HEK293 (cell line): ENCODE results near the gene ADPRHL1.

Experiments used
- HOXA7 ChIP-seq: sonication (generic); formaldehyde crosslinking; IDR thresholded peaks from 2 replicates; pipeline ENCODE4 v1.8.1; 2022; ENCODE audit warnings: missing genetic modification reagents, borderline replicate concordance
- MYNN ChIP-seq: fragments of 450-650 bp; formaldehyde crosslinking; IDR thresholded peaks from 2 replicates; pipeline ENCODE4 v1.5.1; 2016; ENCODE audit warnings: missing biosample characterization, missing genetic modification characterization, borderline replicate concordance
- OSR2 ChIP-seq: fragments of 450-650 bp; formaldehyde crosslinking; IDR thresholded peaks from 2 replicates; pipeline ENCODE4 v1.5.1; 2016; ENCODE audit warnings: missing biosample characterization, missing genetic modification characterization
- OVOL3 ChIP-seq: fragments of 450-650 bp; formaldehyde crosslinking; IDR thresholded peaks from 2 replicates; pipeline ENCODE4 v1.5.1; 2016; ENCODE audit warnings: missing biosample characterization, missing genetic modification characterization
- REPIN1 ChIP-seq: fragments of 450-650 bp; formaldehyde crosslinking; IDR thresholded peaks from 2 replicates; pipeline ENCODE4 v1.5.1; 2017; ENCODE audit warnings: missing biosample characterization, missing genetic modification characterization, low read depth
- SALL2 ChIP-seq: fragments of 450-650 bp; formaldehyde crosslinking; IDR thresholded peaks from 2 replicates; pipeline ENCODE4 v1.5.0; 2017; ENCODE audit warnings: missing biosample characterization, mild to moderate bottlenecking, missing genetic modification characterization, borderline replicate concordance
- SCRT2 ChIP-seq: fragments of 450-650 bp; formaldehyde crosslinking; IDR thresholded peaks from 2 replicates; pipeline ENCODE4 v1.5.1; 2016; ENCODE audit warnings: missing biosample characterization, missing genetic modification characterization
- WT1 ChIP-seq: fragments of 450-650 bp; formaldehyde crosslinking; IDR thresholded peaks from 2 replicates; pipeline ENCODE4 v1.5.1; 2016; ENCODE audit warnings: missing biosample characterization, missing genetic modification characterization
- ZBTB26 ChIP-seq: fragments of 450-650 bp; formaldehyde crosslinking; optimal IDR thresholded peaks from 2 replicates; pipeline ENCODE3; 2016; ENCODE audit warnings: missing biosample characterization, mild to moderate bottlenecking, missing genetic modification characterization
- ZNF18 ChIP-seq: fragments of 450-650 bp; formaldehyde crosslinking; IDR thresholded peaks from 2 replicates; pipeline ENCODE4 v1.5.1; 2016; ENCODE audit warnings: missing biosample characterization, missing genetic modification characterization
- ZNF19 ChIP-seq: fragments of 450-650 bp; formaldehyde crosslinking; IDR thresholded peaks from 2 replicates; pipeline ENCODE4; 2016; ENCODE audit warnings: missing biosample characterization, missing genetic modification characterization, low read depth
- ZNF2 ChIP-seq: fragments of 450-650 bp; formaldehyde crosslinking; IDR thresholded peaks from 2 replicates; pipeline ENCODE4 v1.5.1; 2016; ENCODE audit warnings: missing biosample characterization, missing genetic modification characterization
- ZNF223 ChIP-seq: fragments of 450-650 bp; formaldehyde crosslinking; IDR thresholded peaks from 2 replicates; pipeline ENCODE4 v1.5.1; 2016; ENCODE audit warnings: missing biosample characterization, missing genetic modification characterization
- ZNF266 ChIP-seq: fragments of 450-650 bp; formaldehyde crosslinking; IDR thresholded peaks from 2 replicates; pipeline ENCODE4 v1.5.1; 2016; ENCODE audit warnings: missing biosample characterization, missing genetic modification characterization, low read depth
- ZNF366 ChIP-seq: fragments of 450-650 bp; formaldehyde crosslinking; conservative IDR thresholded peaks from 2 replicates; pipeline ENCODE4 v1.5.1; 2016; ENCODE audit warnings: missing biosample characterization, missing genetic modification characterization
- ZNF37A ChIP-seq: fragments of 450-650 bp; IDR thresholded peaks from 2 replicates; pipeline ENCODE4 v1.5.1; 2018; ENCODE audit warnings: missing biosample characterization, missing genetic modification characterization
- ZNF510 ChIP-seq: fragments of 450-650 bp; formaldehyde crosslinking; IDR thresholded peaks from 2 replicates; pipeline ENCODE4 v1.5.1; 2018; ENCODE audit warnings: mild to moderate bottlenecking, missing genetic modification characterization, missing biosample characterization; ENCODE audit not compliant: insufficient replicate concordance
- ZNF549 ChIP-seq: fragments of 450-650 bp; IDR thresholded peaks from 2 replicates; pipeline ENCODE4 v1.5.1; 2018; ENCODE audit warnings: missing biosample characterization, missing genetic modification characterization, mild to moderate bottlenecking, inconsistent platforms, moderate library complexity
- ZNF561 ChIP-seq: fragments of 450-650 bp; IDR thresholded peaks from 2 replicates; pipeline ENCODE4 v1.5.1; 2018; ENCODE audit warnings: missing biosample characterization, missing genetic modification characterization, borderline replicate concordance
- ZNF692 ChIP-seq: fragments of 450-650 bp; formaldehyde crosslinking; IDR thresholded peaks from 2 replicates; pipeline ENCODE4 v1.5.1; 2016; ENCODE audit warnings: missing biosample characterization, missing genetic modification characterization
- ZNF76 ChIP-seq: fragments of 450-650 bp; formaldehyde crosslinking; IDR thresholded peaks from 2 replicates; pipeline ENCODE4; 2016; ENCODE audit warnings: low read depth, missing biosample characterization, missing genetic modification characterization, borderline replicate concordance
- ZSCAN5A ChIP-seq: fragments of 450-650 bp; formaldehyde crosslinking; IDR thresholded peaks from 2 replicates; pipeline ENCODE4 v1.5.1; 2016; ENCODE audit warnings: missing biosample characterization, missing genetic modification characterization
- TF ChIP-seq, protein P1 (sequence below): fragments of 450-650 bp; formaldehyde crosslinking; IDR thresholded peaks from 2 replicates; pipeline ENCODE4 v1.5.1; 2016; ENCODE audit warnings: missing biosample characterization, missing genetic modification characterization, low read depth
- TF ChIP-seq, protein P2 (sequence below): fragments of 450-650 bp; formaldehyde crosslinking; IDR thresholded peaks from 2 replicates; pipeline ENCODE4 v1.5.1; 2017; ENCODE audit warnings: missing biosample characterization, missing genetic modification characterization
- TF ChIP-seq, protein P3 (sequence below): fragments of 450-650 bp; formaldehyde crosslinking; conservative IDR thresholded peaks from 2 replicates; pipeline ENCODE4 v1.5.1; 2016; ENCODE audit warnings: low read depth, missing biosample characterization, missing genetic modification characterization

Gene ADPRHL1

GRCh38 chr13:113490496-113491417 lies 37.5 kb upstream of the ADPRHL1 start, which contains the start of gene DCUN1D2 (continued):
- TF ChIP-seq ZNF18 (tag by site-specific recombination) (no peak), ZNF561 (tag by site-specific recombination) (peak; percentile 95), ZNF223 (tag by site-specific recombination) (no peak; the same call in 1 of the 2 replicates), ZNF510 (tag by site-specific recombination) (no peak), ZNF37A (tag by site-specific recombination) (no peak), OSR2 (tag by site-specific recombination) (no peak), SALL2 (tag by site-specific recombination) (no peak), ZSCAN5A (tag by site-specific recombination) (no peak), ZNF366 (no peak; the same call in 1 of the 2 replicates), OVOL3 (tag by site-specific recombination) (no peak), ZNF76 (tag by site-specific recombination) (peak; percentile 88; the same call in 1 of the 2 replicates), HOXA7 (CRISPR knock-in tag) (no peak), ZNF2 (tag by site-specific recombination) (no peak), MYNN (tag by site-specific recombination) (no peak), REPIN1 (tag by site-specific recombination) (no peak), ZNF19 (tag by site-specific recombination) (no peak), ZNF266 (tag by site-specific recombination) (no peak), ZBTB26 (tag by site-specific recombination) (peak; percentile 66), ZNF692 (peak; percentile 100), WT1 (tag by site-specific recombination) (peak; percentile 54; the same call in 1 of the 2 replicates), ZNF549 (tag by site-specific recombination) (no peak), SCRT2 (tag by site-specific recombination) (no peak)
- TF ChIP-seq, protein P1, sequence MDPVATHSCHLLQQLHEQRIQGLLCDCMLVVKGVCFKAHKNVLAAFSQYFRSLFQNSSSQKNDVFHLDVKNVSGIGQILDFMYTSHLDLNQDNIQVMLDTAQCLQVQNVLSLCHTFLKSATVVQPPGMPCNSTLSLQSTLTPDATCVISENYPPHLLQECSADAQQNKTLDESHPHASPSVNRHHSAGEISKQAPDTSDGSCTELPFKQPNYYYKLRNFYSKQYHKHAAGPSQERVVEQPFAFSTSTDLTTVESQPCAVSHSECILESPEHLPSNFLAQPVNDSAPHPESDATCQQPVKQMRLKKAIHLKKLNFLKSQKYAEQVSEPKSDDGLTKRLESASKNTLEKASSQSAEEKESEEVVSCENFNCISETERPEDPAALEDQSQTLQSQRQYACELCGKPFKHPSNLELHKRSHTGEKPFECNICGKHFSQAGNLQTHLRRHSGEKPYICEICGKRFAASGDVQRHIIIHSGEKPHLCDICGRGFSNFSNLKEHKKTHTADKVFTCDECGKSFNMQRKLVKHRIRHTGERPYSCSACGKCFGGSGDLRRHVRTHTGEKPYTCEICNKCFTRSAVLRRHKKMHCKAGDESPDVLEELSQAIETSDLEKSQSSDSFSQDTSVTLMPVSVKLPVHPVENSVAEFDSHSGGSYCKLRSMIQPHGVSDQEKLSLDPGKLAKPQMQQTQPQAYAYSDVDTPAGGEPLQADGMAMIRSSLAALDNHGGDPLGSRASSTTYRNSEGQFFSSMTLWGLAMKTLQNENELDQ (tag by site-specific recombination): no peak
- TF ChIP-seq, protein P2, sequence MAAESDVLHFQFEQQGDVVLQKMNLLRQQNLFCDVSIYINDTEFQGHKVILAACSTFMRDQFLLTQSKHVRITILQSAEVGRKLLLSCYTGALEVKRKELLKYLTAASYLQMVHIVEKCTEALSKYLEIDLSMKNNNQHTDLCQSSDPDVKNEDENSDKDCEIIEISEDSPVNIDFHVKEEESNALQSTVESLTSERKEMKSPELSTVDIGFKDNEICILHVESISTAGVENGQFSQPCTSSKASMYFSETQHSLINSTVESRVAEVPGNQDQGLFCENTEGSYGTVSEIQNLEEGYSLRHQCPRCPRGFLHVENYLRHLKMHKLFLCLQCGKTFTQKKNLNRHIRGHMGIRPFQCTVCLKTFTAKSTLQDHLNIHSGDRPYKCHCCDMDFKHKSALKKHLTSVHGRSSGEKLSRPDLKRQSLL (tag by site-specific recombination): no peak
- TF ChIP-seq, protein P3, sequence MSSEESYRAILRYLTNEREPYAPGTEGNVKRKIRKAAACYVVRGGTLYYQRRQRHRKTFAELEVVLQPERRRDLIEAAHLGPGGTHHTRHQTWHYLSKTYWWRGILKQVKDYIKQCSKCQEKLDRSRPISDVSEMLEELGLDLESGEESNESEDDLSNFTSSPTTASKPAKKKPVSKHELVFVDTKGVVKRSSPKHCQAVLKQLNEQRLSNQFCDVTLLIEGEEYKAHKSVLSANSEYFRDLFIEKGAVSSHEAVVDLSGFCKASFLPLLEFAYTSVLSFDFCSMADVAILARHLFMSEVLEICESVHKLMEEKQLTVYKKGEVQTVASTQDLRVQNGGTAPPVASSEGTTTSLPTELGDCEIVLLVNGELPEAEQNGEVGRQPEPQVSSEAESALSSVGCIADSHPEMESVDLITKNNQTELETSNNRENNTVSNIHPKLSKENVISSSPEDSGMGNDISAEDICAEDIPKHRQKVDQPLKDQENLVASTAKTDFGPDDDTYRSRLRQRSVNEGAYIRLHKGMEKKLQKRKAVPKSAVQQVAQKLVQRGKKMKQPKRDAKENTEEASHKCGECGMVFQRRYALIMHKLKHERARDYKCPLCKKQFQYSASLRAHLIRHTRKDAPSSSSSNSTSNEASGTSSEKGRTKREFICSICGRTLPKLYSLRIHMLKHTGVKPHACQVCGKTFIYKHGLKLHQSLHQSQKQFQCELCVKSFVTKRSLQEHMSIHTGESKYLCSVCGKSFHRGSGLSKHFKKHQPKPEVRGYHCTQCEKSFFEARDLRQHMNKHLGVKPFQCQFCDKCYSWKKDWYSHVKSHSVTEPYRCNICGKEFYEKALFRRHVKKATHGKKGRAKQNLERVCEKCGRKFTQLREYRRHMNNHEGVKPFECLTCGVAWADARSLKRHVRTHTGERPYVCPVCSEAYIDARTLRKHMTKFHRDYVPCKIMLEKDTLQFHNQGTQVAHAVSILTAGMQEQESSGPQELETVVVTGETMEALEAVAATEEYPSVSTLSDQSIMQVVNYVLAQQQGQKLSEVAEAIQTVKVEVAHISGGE (tag by site-specific recombination): peak; percentile 79
